ENCODE data around the gene BCL2.

Gene BCL2

DNA sequence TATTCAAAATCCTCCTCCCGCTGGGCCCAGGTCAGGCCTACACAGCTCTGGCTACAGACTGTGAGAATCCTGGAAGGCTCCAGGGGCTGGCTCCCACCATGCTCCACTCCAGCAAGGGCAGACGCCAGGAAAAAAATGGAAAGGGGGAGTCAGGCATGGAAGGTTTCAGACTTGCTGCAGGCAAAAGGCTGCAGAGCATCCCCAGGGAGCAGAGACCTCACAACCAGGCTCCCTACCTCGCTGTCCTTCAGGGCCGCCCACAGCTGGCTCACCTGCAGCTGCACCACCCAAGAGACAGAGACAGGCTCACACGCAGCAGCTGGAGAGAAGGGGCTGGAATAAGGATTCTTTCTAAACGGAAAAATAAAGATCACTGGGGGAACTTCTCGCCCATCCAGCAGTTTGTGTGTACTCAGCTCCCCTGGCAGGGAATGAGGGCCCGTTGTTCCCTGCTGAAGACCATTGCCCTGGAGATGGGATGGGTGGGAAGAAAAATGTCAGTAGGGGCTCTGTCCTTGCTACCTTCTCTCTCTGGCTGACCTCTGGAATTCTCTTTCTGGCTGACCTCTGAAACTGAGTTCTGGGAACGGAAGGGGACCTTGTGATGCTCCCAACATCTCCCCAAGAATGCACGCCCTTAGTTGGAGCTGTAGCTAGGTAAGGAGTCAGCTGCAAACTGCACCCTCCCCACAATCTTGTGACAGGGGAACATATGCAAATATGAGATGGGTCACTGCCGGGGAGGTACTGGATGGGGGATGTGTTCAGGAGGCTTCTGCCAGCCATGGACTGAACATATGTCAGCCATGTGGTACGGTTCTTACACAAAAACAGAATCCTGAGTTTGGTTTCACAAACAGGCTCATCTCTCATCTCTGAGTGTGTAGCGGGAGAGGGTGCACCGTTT is 34.5 kb downstream of the BCL2 start:
- FAIRE-seq = no peak

DNA sequence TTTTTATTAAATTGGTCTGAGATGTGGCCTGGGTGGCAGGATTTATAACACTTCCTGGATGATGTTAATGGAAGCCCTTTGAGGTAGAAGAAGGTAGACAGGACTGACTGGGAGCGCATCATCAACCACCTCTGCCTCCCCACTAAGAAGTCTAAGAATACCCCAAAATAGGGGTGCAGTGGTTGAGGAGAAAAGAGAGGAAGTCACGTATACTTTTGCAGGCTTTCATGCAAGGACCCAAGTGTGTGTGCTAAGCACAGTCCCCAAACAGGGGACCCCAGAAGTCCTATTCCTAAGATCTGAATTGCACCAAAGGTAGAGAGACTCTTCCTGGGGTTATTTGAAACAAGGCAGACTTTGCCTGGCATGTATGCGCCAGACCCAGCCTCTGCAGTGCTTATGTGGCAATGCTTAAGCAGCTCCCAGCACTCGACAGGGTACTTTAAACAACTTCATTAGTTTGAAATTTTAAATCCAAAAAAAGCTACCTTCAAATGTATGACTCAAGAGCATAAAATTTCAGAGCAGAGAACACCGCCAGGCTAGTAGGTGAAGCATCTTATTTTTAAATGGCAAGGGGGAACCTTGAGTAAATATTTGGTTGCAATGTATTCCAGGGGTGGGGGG is 35.3 kb downstream of the BCL2 start:
- no peak for FAIRE-seq

DNA sequence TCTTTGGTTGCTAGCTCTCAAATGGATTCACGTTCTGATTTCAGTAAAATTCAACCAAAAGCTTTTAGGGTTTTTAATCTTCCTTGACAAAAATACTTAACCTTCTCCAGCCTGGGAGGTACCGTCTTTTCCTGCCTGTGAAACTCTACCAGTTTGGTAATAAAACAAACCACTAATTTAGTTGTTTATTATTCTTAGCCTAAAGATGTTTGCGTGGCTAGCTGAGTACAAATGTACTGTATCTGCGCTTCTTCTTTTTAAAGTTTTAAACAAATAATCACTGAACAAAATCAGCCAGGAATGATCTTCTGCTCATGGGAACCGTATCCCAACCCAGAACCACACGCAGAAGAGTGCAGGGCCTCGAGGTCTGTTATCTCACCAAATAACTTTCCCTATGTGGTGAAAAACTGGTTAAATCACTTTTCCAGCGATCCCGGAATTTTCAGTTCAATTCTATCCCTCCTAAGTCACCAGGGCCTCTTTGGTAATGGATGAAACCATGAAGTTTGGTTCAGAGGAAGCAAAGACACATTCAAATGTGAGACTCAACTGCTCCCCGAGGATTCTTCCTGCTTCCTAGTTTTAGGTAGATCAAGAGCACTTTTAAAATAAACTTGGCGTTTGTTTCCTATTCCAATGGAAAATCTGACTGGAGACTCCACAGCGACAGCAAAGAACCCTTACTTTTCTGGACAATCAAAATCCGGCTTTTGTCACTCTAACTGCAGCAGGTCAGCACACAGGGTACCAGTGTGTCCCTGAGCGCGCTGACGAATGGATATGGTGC is 36.1 kb downstream of the BCL2 start:
- no peak for FAIRE-seq

DNA sequence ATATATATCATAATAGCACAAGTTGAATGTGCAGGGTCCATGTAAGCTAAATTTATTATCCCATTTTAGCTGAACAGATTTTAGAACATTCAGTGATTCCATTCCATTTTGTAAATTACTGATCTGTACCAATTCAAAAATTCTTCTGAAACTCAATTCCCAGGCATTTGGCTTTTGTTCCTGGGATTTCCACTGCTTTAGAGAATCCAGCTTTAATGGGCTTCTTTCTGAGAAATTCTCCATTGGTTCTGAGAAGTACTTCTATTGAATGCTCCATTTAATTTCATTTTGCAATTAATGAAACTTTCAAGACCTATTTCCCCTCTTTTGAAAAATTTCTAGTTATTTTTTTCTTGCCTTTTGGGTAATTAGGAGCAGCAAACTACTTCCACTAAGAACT is 36.8 kb downstream of the BCL2 start:
- no peak for FAIRE-seq

GRCh38 chr18:63273222-63273927 is 46.2 kb downstream of the BCL2 start:
- no peak for FAIRE-seq

GRCh38 chr18:63272638-63273037 is 46.9 kb downstream of the BCL2 start:
- peak; percentile 21 for FAIRE-seq

- no peak for FAIRE-seq
These were observed 47.7 kb downstream of the BCL2 start for GRCh38 chr18:63271881-63272299.

DNA sequence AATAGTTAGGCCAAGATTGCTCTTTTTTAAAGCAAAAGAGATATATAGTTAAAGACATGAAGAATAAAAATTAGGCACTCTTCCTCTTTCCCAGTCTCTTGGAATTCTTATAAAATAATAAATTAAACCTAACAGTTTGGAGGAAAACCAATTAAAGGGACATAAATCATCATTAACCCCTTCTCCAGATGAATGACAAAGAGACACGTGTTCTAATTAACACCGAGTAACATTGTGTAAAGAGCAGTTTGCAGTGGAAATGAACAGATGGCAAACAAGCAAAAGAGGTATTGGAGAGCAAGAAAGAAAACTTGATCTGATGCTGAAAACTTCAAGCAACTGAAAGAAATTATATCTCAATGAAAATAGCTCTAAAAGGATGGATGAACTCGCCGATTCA is 48.4 kb downstream of the BCL2 start:
- FAIRE-seq = no peak

DNA sequence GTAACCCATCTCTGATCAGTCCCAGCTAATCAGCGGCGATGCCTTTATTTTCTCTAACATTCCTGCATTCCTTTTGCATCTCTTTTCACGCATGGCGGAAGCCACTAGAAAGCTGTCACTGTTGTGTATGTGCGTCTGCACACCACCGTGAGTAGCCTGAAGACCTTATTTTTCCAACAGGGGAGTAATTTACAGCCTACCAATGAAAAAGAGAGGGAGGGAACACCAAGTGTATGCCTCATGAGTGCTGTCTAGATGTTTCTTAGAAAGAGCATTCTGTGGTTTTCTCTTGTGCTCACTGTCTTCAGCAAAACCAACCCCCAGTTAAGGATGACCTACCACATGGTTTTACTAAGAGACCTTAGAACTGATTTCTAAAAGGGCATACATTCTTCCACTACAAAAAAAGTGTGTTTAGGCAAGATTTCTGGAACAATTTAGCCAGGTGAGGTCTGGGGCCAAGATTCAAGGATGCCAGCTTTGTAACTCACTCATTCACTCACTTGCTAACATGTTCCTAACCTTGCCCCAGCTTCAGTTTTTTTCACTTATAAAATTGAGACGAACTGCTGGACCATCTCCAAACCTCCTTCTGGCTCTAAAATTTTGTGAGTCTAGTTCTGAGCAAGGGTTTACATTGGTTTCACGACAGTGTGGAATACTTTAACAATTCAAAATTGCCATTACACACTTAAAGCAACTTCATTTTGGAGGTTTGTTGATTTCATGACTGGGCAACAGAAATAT is 51.4 kb downstream of the BCL2 start:
- no peak for FAIRE-seq

DNA sequence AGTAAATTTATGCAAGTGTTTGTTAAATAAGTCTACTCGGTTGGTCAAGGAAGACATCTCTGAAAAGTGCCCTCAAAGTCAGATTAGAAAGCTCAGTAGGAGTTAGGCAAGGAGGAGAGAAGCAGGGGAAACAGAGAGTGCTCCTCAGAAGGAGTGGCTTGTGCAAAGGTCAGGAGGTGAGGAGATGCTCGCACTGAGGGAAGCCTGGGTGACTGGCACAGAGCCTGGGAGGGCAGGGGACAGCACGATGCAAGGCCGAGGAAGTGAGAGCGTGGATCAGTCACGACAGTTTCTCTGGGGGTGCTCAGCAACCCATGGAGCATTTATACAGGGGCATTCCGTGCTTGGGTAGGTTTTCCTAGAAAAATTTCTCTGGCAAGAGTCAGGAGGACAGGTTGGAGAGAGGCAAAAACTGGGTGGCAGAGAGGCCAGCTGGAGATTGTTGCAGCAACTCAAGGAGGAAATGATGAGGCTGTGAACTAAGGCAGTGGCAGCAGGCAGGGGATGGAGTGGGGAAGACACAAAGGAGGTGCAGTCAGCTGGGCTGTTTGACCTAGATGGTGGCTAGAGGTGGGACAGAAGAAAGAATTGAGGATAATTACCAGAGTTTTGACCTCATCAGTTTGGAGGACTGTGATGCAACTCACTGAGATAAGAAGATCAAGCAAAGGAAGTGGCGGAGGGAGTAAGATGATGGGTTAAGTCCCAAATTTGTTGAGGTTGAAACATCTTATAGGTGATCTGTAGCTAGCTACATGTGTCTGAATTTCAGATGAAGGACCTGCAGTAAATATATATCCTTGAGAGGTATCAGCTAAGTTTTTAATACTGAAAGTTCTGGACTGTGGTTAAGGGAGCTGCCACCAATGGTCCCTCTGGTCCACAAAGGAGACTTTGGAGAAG is 52.4 kb downstream of the BCL2 start:
- no peak for FAIRE-seq

- no peak for FAIRE-seq
These were observed 54.2 kb downstream of the BCL2 start for GRCh38 chr18:63265326-63265725.

DNA sequence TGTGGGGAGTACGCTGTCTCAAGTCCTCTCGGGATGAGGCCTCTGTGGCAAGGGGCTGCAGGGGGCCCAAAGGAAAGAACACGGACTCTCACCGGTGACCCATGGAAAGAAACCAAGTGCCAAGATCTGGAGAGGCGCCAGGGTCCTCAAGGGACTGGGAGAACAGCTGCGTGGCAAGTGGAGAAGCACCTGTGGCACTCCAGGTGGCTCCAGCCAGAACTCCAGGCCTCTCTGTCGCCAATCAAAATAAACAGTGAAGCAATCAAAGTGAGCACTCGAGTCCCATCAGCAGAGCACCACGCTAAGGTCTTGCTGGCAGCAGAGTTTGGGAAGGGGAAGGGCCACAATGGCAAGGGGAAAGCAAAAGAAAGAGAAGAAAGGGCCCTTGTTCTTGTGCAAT is 54.7 kb downstream of the BCL2 start:
- no peak for FAIRE-seq

GRCh38 chr18:63263444-63263843 is 56.1 kb downstream of the BCL2 start:
- no peak for FAIRE-seq

- FAIRE-seq = no peak
These were observed 56.9 kb downstream of the BCL2 start for GRCh38 chr18:63262369-63263335.

- no peak for FAIRE-seq
These were observed 58.5 kb downstream of the BCL2 start for GRCh38 chr18:63261029-63261428.

DNA sequence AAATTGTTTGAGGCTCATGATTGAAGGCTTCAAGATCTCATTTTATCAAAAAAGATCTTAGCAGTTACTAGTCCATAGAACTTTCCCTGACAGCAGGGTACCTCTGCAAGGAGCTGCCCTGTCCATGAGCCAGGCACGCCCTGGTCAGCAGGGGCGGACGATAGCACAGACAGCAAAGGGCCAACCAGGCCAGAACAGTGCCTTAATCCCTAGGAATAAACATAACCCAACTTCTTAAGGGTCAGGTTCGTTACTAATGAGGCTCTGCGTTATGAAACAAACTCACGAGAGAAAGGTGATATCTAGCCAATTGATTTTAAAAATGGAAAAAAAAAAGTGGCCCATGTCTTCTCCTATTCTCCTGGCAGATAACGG is 59.2 kb downstream of the BCL2 start:
- no peak for FAIRE-seq

- FAIRE-seq = no peak
These were observed 59.8 kb downstream of the BCL2 start for GRCh38 chr18:63259567-63260379.

DNA sequence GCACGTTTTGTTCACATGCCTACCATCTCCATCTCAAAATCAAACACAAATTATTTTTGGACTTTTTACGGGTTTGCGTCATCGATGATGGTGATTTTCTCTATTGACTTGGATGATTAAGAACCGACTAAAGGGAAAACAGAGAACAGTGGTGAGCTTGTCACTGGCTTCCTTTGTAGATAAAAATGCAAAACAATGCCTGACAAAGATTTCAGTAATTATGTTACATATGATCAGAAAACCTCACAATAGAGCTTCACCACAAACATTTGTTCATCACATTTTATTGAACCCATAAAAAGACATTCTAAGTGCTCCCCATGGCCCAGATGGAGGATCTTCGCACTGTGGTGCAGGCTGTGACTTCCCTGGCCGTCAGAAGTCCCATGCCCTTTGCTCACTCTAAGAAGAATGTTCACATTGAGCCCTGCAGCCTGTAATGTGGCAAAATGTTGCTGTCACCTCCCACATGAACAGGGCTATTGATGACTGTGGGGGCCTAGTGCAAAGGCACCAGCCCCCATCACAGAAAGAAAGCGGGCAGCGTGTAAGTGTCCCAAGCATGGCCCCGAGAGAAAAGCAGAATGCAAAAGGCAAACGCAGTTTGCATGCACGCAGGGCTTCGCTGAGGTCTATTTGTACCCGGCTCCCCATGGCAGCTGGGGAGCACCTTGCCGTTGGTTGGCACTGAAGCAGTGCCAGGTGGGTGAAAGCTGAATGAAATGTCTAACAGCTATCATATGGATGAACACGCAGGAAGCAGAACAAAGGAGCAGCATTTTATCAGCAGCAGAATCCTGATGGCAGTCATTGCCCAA is 60.6 kb downstream of the BCL2 start:
- no peak for FAIRE-seq
